Gastroesophageal sphincter (tissue), 4 donors: ENCODE data around the gene FN1. TPM values are rescaled to one million over a fixed set of nuclear protein-coding genes. Genes with fewer than 3 reads are reported as not detected.

ENCODE experiments used
- ATAC-seq: fragments of 150-250 bp; one replicate; pipeline ENCODE4 v1.9.1; 2016; ENCODE audit warnings: mild to moderate bottlenecking, moderate library complexity
- H3K27ac ChIP-seq, 4 donors: fragments of 200-600 bp; sonication (generic) in 3 of 4; 1 replicate in 3 of 4; 2 replicates in 1 of 4; pipeline ENCODE4 v1.5.1; 2016 to 2019
- H3K27me3 ChIP-seq: fragments of 200-600 bp; sonication (generic); one replicate; pipeline ENCODE4 v1.5.1; 2019
- H3K36me3 ChIP-seq, 2 donors: fragments of 200-600 bp; sonication (generic); one replicate each; pipeline ENCODE4 v1.5.1; 2019; ENCODE audit warnings: control low read depth in 1 of 2
- H3K4me1 ChIP-seq, 3 donors: fragments of 200-600 bp; sonication (generic); 1 replicate in 2 of 3; 2 replicates in 1 of 3; pipeline ENCODE4 v1.5.1; 2016 to 2019; ENCODE audit warnings: control low read depth in 2 of 3
- H3K4me3 ChIP-seq, 2 donors: fragments of 200-600 bp; sonication (generic); one replicate each; pipeline ENCODE4 v1.5.1; 2019; ENCODE audit warnings: mild to moderate bottlenecking in 1 of 2, moderate library complexity in 1 of 2
- H3K9me3 ChIP-seq, 3 donors: fragments of 200-600 bp; sonication (generic); one replicate each; pipeline ENCODE4 v1.5.1; 2017 to 2019; ENCODE audit warnings: control low read depth in 2 of 3
- EP300 ChIP-seq: sonication (generic); formaldehyde crosslinking; IDR thresholded peaks from one replicate; pipeline ENCODE4 v1.6.1; 2017; ENCODE audit warnings: antibody characterized with exemption, mild to moderate bottlenecking
- POLR2A ChIP-seq, 2 donors: fragments of 450-650 bp; IDR thresholded peaks; one replicate each; pipeline ENCODE4 v1.6.1; 2017; ENCODE audit warnings: antibody characterized with exemption in 2 of 2, mild to moderate bottlenecking in 2 of 2, moderate library complexity in 1 of 2
- POLR2AphosphoS5 ChIP-seq: sonication (generic); formaldehyde crosslinking; IDR thresholded peaks from one replicate; pipeline ENCODE4 v1.6.1; 2017; ENCODE audit warnings: antibody characterized with exemption
- WGBS, 2 donors: methylation state at CpG; one replicate each; pipeline ENCODE4 v1.1.5; 2018; ENCODE audit warnings: low coverage in 1 of 2; 5-methylcytosine and 5-hydroxymethylcytosine counted together
- total RNA-seq, 4 donors: library from RNA; depleted of rRNA; stranded (reverse); fragments of >200 nt; gene quantifications; one replicate each; pipeline ENCODE4 v1.1.0, GENCODE V29; 2016
- TF ChIP-seq, protein P1 (sequence below), 4 experiments: fragments of 200-600 bp in 2 of 4; fragments of 450-650 bp in 2 of 4; sonication (generic) in 1 of 4; IDR thresholded peaks; one replicate each; pipeline ENCODE4 v1.5.1; 2017 to 2019; ENCODE audit warnings: antibody characterized with exemption in 4 of 4, mild to moderate bottlenecking in 2 of 4, moderate library complexity in 2 of 4

Gene FN1
- total RNA-seq, 4 donors from 2014 or later = 1,699 to 4,986 (median 1,920) TPM

DNA sequence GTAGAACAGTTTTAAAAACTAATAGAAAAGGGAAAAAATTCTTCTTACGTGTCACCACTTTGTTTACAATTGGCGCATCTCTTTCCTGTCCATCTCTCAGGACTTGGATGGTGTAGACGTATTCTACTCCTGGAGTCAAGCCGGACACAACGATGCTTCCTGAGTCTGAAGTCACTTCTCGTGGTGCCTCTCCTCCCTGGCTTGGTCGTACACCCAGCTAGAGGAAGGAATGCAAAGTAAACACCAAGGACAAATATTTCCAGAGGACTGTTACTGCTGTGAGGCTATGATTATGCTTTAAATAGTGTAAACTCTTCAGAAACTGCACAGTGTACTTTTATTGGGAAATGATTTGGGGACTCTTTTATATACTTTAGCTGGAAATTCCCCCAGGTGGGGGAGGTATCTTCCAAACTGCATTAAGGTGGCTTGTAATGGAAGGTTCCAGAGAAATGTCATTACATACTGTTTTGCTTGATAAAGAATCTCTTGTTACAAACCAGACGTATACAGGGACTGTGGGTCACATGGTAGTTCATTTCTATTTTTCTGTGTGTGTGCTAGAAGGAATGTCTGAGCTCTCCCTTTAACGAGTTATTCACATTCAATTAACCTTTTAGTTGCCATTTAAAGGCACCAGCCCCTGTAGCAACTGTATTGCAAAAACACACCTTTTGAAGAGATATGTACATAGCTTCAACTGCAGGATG is 38.1 kb downstream of the FN1 start:
- TF ChIP-seq POLR2A (IDR thresholded peaks at IDR 0.05) (no peak), POLR2AphosphoS5 (no peak)
- TF ChIP-seq, protein P1, sequence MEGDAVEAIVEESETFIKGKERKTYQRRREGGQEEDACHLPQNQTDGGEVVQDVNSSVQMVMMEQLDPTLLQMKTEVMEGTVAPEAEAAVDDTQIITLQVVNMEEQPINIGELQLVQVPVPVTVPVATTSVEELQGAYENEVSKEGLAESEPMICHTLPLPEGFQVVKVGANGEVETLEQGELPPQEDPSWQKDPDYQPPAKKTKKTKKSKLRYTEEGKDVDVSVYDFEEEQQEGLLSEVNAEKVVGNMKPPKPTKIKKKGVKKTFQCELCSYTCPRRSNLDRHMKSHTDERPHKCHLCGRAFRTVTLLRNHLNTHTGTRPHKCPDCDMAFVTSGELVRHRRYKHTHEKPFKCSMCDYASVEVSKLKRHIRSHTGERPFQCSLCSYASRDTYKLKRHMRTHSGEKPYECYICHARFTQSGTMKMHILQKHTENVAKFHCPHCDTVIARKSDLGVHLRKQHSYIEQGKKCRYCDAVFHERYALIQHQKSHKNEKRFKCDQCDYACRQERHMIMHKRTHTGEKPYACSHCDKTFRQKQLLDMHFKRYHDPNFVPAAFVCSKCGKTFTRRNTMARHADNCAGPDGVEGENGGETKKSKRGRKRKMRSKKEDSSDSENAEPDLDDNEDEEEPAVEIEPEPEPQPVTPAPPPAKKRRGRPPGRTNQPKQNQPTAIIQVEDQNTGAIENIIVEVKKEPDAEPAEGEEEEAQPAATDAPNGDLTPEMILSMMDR (IDR thresholded peaks at IDR 0.05) = peak; percentile 9 to 30 (median 22)
- WGBS, 2 donors = 20 to 31% methylated on average over 9 of the region's 9 CpGs
- peaks cover 8 to 89% of the 10 kb centered on the region in 2 donors for H3K36me3 ChIP-seq
- H3K27ac ChIP-seq = peak overlapping the region; percentile 69 to 76 (median 72)
- no peaks in the 10 kb centered on the region for H3K9me3 ChIP-seq
- peaks cover 12 to 68% (median 19%) of the 10 kb centered on the region in 3 donors for H3K4me1 ChIP-seq
- no peaks in the 10 kb centered on the region for H3K27me3 ChIP-seq
- ATAC-seq = peak; percentile 46
- no peak overlapping the region for H3K4me3 ChIP-seq

DNA sequence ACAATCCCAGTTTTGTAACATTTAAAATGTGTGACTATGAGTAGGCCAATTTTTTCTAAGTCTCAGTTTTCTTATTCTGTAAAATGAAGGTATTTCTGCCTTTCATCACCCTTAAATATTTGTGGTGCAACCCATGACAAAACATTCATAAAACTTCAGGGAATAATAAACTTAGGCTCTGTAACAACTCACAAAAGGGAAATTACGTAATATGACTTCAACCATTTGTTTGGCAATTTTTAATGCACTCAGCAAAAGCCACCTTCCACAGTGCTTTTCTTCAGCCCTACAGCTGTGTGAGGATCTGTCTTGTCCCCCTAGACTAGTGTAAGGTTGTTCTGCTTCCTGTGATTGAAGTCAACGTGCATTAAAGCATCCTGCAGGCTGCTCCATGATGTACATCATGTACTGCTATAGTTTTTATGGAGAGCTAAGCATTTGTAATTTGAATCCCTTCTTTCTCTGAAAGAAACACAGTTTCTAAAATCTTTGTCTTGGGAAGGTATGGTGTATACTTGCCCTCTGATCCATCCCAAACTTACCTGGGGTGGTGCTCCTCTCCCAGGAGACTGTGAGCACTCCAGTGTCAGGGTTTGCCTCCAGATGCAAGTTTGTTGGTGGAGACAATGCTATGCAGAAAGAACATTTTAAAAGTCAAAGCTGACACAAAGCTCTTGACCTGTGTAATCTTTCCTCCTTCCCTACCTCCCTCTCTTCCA is 39.1 kb downstream of the FN1 start:
- peak; percentile 62 for TF ChIP-seq POLR2AphosphoS5
- TF ChIP-seq, protein P1 (IDR thresholded peaks at IDR 0.05) = no peak
- Histone ChIP-seq H3K36me3 (peaks cover 8 to 91% of the 10 kb centered on the region in 2 donors), H3K9me3 (no peaks in the 10 kb centered on the region), H3K27ac (peak overlapping the region; percentile 69 to 76 (median 72)), H3K4me1 (peaks cover 12 to 58% (median 16%) of the 10 kb centered on the region in 3 donors), H3K27me3 (no peaks in the 10 kb centered on the region), H3K4me3 (no peak overlapping the region)
- WGBS, 2 donors = 34 to 37% methylated on average over 2 of the region's 2 CpGs
- peak; percentile 78 for ATAC-seq

DNA sequence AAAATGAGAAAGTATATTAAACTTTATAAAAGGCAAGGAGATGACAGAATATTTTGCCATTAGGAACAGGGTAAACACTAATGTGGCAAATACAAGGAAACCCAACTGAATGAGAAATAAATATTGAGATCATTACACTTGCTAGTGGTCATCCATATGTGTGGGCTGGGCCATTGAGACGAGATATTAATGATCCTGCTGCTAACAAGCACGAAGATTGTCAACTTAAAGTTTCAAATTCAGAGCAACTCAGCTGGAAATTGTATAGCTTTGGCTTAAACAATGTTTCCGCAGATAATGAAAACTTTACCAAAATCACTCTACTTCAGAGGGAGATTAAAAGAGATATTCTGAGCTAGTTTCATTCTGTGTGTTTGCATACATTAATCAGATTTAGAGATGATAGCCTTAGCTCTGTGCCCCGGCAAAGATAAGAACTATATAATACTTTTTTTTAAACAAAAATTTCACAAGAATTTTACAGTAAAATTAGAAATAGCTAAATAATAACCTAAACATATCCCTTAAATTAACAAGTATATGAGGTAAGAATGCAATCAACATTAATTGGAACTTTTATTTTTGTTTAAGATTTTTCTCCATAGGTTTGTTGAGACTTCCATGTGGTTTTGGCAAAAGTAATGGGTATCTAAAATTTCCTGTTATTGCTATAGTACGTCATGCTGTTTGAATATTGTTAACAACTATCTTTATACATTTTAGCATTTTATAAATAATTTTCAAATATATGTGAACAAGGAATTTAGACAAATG is 40.0 kb downstream of the FN1 start:
- Histone ChIP-seq H3K27ac (peak overlapping the region; percentile 56 to 70 (median 63)), H3K9me3 (no peaks in the 10 kb centered on the region), H3K27me3 (no peaks in the 10 kb centered on the region), H3K4me3 (no peak overlapping the region), H3K4me1 (peaks cover 12 to 53% (median 16%) of the 10 kb centered on the region in 3 donors), H3K36me3 (peaks cover 12 to 92% of the 10 kb centered on the region in 2 donors)
- TF ChIP-seq, protein P1 (IDR thresholded peaks at IDR 0.05) = no peak
- no peak for TF ChIP-seq POLR2A (IDR thresholded peaks at IDR 0.05)
- TF ChIP-seq EP300 = no peak
- TF ChIP-seq POLR2AphosphoS5 = no peak
- no peak for ATAC-seq
- WGBS, 2 donors = 38 to 42% methylated on average over 5 of the region's 5 CpGs

DNA sequence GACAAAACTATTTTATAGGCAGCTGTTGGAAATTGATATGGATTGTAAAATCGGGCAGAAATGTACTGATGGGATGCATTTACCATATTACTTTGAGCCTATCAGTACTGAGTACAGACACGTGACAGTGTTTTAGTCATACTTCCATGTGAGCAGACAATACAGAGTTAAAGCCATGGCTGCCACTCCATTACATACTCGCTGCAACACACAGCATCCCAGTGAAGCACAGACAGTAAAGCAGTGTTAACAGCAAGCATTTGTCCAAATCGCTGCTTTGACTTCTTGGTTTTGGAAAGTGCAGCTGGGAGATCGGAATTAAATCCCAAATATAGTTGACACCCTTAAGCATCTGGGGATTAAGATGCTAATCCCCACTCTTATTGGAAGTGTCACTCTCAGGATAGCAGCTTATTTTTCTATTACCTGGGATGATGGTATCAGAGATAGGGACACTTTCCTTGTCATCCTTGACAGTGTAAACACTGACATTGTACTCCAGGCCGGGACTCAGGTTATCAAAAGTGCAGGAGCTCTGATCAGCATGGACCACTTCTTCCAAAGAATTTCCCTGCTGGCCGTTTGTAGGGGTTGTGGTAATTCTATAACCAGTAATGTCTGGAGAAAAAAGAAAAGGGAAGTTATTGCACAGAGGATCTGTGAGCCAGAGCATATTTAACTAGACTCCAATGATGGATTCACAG is 41.6 kb downstream of the FN1 start:
- peaks cover 15 to 100% of the 10 kb centered on the region in 2 donors for H3K36me3 ChIP-seq

More for the DNA sequence above, 41.6 kb downstream of the FN1 start:
- WGBS, 2 donors = 42 to 43% methylated on average over 6 to 7 of the region's 7 CpGs
- Histone ChIP-seq H3K4me3 (no peak overlapping the region), H3K27ac (peak overlapping the region; percentile 24 to 69 (median 52)), H3K9me3 (no peaks in the 10 kb centered on the region), H3K4me1 (peaks cover 12 to 41% (median 16%) of the 10 kb centered on the region in 3 donors), H3K27me3 (no peaks in the 10 kb centered on the region)
- no peak for ATAC-seq
- TF ChIP-seq EP300 = no peak
- no peak for TF ChIP-seq POLR2AphosphoS5
- TF ChIP-seq POLR2A (IDR thresholded peaks at IDR 0.05) = no peak
- TF ChIP-seq, protein P1 (IDR thresholded peaks at IDR 0.05) = no peak
